Stromal cell of bone marrow (primary cell): ENCODE data around the gene CELF2.
A peak's percentile ranks its signal among the peaks of the same experiment; 100 is the strongest.
"Not testable (repeated sequence)": the region's sequence is repeated elsewhere in the genome, so short reads cannot be mapped to it uniquely, and the experiment has no call there.

Experiments
- DNase-seq: peaks from one replicate; pipeline ENCODE4 v3.0.0-alpha.2; 2012; ENCODE audit warnings: low read depth

Gene CELF2

GRCh38 chr10:11357439-11357838 lies 339.8 kb downstream of the CELF2 start:
- no peak for DNase-seq

- DNase-seq: peak; percentile 10
Observed at GRCh38 chr10:11358011-11358410, 340.3 kb downstream of the CELF2 start.

- no peak for DNase-seq
Observed at GRCh38 chr10:11358923-11359575, 341.4 kb downstream of the CELF2 start.

- no peak for DNase-seq
Observed at GRCh38 chr10:11359869-11360268, 342.2 kb downstream of the CELF2 start.

GRCh38 chr10:11363497-11363896 lies 345.8 kb downstream of the CELF2 start:
- DNase-seq: no peak

GRCh38 chr10:11364241-11364640 lies 346.6 kb downstream of the CELF2 start:
- DNase-seq: no peak

- not testable (repeated sequence) for DNase-seq
Observed at GRCh38 chr10:11366889-11367288, 349.2 kb downstream of the CELF2 start.

GRCh38 chr10:11367505-11367904 lies 349.8 kb downstream of the CELF2 start:
- DNase-seq: no peak

GRCh38 chr10:11373717-11374171 lies 356.1 kb downstream of the CELF2 start:
- no peak for DNase-seq

- no peak for DNase-seq
Observed at GRCh38 chr10:11377267-11377666, 359.6 kb downstream of the CELF2 start.

- no peak for DNase-seq
Observed at GRCh38 chr10:11378835-11379234, 361.2 kb downstream of the CELF2 start.

- DNase-seq: no peak
Observed at GRCh38 chr10:11379771-11380170, 362.1 kb downstream of the CELF2 start.

GRCh38 chr10:11381023-11381422 lies 363.4 kb downstream of the CELF2 start:
- DNase-seq: peak; percentile 37

- DNase-seq: no peak
Observed at GRCh38 chr10:11381511-11381910, 363.8 kb downstream of the CELF2 start.

- DNase-seq: no peak
Observed at GRCh38 chr10:11382187-11382586, 364.5 kb downstream of the CELF2 start.

- no peak for DNase-seq
Observed at GRCh38 chr10:11386044-11386443, 368.4 kb downstream of the CELF2 start.
